Peyer's patch (tissue), 4 donors: ENCODE measurements around the gene CDK19.

Source experiments
- CTCF ChIP-seq, 6 experiments: fragments of 450-650 bp in 4 of 6; fragments of 200-600 bp in 2 of 6; sonication (generic) in 1 of 6; IDR thresholded peaks; one replicate each; pipeline ENCODE4 v1.5.1; 2017 to 2019; ENCODE audit warnings: antibody characterized with exemption in 6 of 6, mild to moderate bottlenecking in 3 of 6, moderate library complexity in 1 of 6
- POLR2A ChIP-seq, 2 donors: fragments of 450-650 bp; IDR thresholded peaks; one replicate each; pipeline ENCODE4 v1.5.1; 2017; ENCODE audit warnings: antibody characterized with exemption in 2 of 2, mild to moderate bottlenecking in 2 of 2, moderate library complexity in 2 of 2

DNA sequence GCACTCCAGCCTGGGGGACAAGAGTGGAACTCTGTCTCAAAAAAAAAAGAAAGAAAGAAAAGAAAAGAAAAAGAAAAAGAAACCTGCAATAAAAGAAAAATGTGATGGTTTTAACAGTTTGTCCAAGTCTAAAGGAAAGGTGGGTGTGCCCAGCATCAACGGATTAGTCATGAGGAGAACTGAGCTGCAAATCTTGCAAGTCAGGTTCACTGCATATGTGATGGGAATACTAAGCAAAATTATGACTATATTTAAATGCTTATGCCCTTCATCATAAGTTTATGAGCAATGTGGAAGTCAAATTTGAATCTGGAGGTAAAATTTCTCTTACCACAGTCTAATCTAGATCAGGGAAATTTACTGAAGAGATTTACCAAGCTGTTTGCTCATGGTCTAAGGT lies 13.1 kb upstream of the CDK19 start:
- TF ChIP-seq CTCF (IDR thresholded peaks at IDR 0.05), result no peak
- TF ChIP-seq POLR2A (IDR thresholded peaks at IDR 0.05), result no peak
